HG03045 (cell line): ENCODE data around the gene MARCKSL1.

Source experiments
- ATAC-seq: cut with Tn5 transposase; IDR thresholded peaks from one replicate; pipeline ENCODE4 v1.9.1; 2021; ENCODE audit warnings: mild to moderate bottlenecking, moderate library complexity; ENCODE audit not compliant: unreplicated experiment

MARCKSL1 gene

GRCh38 chr1:32353431-32353830, 17.4 kb upstream of the MARCKSL1 start:
- ATAC-seq, result no peak

GRCh38 chr1:32352831-32353383, 16.9 kb upstream of the MARCKSL1 start:
- no peak for ATAC-seq

GRCh38 chr1:32352239-32352745, 16.3 kb upstream of the MARCKSL1 start:
- ATAC-seq, result no peak

- peak; percentile 90 for ATAC-seq
These were observed 15.6 kb upstream of the MARCKSL1 start for GRCh38 chr1:32351399-32352238.

GRCh38 chr1:32350785-32351398, 14.9 kb upstream of the MARCKSL1 start:
- ATAC-seq, result peak; percentile 36

GRCh38 chr1:32349211-32349708, 13.2 kb upstream of the MARCKSL1 start:
- ATAC-seq, result no peak

- ATAC-seq, result no peak
These were observed 10.6 kb upstream of the MARCKSL1 start for GRCh38 chr1:32346532-32347157.

GRCh38 chr1:32345289-32345827, 9.3 kb upstream of the MARCKSL1 start:
- no peak for ATAC-seq

GRCh38 chr1:32342704-32343103, 6.7 kb upstream of the MARCKSL1 start:
- no peak for ATAC-seq

- ATAC-seq, result no peak
These were observed 5.9 kb upstream of the MARCKSL1 start for GRCh38 chr1:32341971-32342370.

GRCh38 chr1:32341186-32341757, 5.2 kb upstream of the MARCKSL1 start:
- ATAC-seq, result no peak

GRCh38 chr1:32339363-32339978, 3.4 kb upstream of the MARCKSL1 start:
- ATAC-seq, result no peak

- ATAC-seq, result no peak
These were observed 2.7 kb upstream of the MARCKSL1 start for GRCh38 chr1:32338637-32339145.

GRCh38 chr1:32337855-32338636, 2.0 kb upstream of the MARCKSL1 start:
- ATAC-seq, result no peak

GRCh38 chr1:32336963-32337675, 1.1 kb upstream of the MARCKSL1 start:
- ATAC-seq, result no peak

- no peak for ATAC-seq
These were observed 529 bp upstream of the MARCKSL1 start for GRCh38 chr1:32336591-32336932.

GRCh38 chr1:32335535-32335789, 571 bp downstream of the MARCKSL1 start:
- ATAC-seq, result no peak

- ATAC-seq, result peak; percentile 20
These were observed 1.0 kb downstream of the MARCKSL1 start for GRCh38 chr1:32334864-32335534.
